GM18517 (cell line): ENCODE results near the gene CDCA3.
"Not testable (repeated sequence)": the region's sequence is repeated elsewhere in the genome, so short reads cannot be mapped to it uniquely, and the experiment has no call there.

Source experiments
- ATAC-seq: cut with Tn5 transposase; IDR thresholded peaks from one replicate; pipeline ENCODE4 v1.9.1; 2021; ENCODE audit warnings: mild to moderate bottlenecking, moderate library complexity; ENCODE audit not compliant: unreplicated experiment

Gene CDCA3

DNA sequence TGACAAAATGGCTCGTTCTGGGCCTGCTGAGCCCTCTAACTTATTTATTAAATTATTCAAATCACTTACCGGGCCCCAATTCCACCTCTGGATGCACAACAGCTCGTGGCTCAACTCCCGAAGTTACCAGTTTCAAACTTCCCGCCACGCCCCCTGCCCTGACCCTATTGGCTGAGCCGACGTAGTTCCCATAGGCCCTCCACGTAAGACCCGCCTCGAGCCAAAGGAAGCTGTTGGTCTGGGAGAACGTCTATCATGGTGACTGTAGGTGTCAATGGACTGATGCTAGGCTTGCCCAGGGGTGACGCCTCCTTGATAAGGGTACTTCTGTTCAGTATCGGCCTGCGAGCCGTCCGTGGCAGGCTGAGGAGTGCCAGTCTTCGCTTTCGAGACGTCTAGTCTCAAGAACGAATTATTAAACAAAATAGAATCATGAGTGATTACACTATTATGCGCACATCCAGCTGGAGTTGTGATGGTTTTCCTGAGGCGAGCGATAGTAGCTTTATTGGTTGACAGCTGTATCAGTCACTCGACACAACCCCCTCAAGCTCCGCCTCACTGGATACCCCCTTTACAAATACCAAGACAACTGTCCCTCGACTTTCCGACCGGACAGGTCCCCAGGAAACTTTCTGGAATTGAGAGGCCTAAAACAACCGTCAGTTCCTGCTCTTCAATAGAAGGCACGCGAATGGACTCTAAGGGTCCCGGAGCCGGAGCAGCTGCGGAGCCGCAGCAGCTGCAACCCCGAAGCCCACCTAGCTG is at the start of gene CDCA3:
Gene CDCA3 (minus strand): TSS at position 134 of the 768 bp plus-strand sequence. CDS start 334 bp downstream, outside the sequence.
- peak; percentile 62 for ATAC-seq

DNA sequence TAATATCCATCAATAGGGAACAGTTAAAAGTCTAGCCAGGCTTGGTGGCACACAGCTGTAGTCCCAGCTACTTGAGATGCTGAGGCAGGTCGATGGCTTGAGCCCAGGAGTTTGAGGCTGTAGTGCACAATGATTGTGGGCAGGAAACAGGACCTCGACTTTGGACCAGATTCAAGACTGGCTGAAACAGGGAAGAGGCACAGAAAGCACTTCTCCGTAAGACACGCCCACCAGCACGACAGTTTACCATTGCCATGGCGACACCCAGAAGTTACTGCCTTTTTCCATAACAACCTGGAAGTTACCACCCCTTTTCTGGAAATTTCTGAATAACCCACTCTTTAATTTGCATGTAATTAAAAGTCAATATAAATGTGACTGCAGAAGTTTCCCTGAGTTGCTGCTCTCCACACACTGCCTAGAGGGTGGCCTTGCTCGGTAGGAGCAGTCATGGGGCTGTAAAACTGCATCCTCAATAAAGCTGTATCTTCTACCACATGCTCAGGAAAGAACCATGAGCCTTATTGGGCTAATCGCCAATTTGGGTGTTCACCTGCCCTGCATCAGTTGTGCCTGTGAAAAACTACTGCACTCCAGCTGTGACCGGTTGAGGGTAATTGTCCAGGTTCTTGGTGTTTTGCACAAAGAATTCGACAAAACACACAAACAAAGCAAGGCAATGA is 48.9 kb upstream of the CDCA3 start:
- ATAC-seq: no peak

DNA sequence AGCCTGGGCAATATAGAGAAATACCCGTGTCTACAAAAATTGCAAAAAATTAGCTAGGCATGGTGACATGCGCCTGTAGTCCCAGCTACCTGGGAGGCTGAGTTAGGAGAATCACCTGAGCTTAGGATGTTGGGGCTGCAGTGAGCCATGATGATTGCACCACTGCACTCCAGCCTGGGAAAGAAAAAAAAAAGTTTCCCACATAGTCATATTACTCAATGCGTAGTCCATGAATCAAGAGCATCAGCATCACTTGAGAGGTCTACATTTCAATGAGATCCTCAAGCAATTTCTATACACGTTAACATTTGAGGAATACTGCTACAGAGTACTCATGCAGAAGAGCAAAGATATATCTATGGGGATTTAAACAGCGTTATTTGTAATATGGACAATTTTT is 48.3 kb upstream of the CDCA3 start:
- ATAC-seq: no peak

DNA sequence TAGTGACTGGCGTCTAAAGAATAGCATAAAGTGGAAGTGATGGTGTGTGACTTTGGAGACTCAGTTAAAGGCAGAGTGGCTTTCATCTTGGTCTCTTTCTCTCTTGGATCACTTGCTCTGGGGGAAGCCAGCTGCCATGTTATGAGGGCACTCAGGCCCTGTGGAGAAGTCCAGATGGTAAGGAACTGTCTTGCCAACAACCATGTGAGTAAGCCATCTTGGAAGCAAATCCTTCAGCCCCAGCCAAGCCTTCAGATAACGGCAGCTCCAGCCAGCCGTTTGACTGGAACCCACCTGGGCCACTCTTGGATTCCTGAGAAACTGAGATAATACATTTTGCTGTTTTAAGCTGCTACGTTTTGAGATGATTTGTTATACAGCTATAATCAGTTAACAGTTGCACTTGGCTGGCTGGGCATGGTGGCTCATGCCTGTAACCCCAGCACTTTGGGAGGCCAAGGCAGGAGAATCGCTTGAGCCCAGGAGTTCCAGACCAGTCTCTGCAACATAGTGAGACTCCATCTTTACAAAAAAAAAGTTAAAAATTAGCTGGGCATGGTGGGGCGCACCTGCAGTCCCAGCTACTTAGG is 45.9 kb upstream of the CDCA3 start:
- ATAC-seq: no peak

DNA sequence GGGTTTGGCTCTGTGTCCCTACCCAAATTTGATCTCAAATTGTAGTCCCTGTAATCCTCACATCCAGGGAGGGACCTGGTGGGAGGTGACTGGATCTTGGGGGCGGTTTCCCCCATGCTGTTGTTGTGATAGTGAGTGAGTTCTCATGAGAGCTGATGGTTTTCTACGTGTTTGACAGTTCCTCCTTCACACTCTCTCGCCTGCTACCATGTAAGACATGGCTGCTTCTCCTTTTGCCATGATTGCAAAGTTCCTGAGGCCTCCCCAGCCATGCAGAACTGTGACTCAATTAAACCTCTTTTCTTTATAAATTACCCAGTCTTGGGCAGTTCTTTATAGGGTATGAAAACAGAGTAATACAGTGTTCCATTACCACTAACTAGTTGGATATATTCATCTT is 43.2 kb upstream of the CDCA3 start:
- no peak for ATAC-seq

DNA sequence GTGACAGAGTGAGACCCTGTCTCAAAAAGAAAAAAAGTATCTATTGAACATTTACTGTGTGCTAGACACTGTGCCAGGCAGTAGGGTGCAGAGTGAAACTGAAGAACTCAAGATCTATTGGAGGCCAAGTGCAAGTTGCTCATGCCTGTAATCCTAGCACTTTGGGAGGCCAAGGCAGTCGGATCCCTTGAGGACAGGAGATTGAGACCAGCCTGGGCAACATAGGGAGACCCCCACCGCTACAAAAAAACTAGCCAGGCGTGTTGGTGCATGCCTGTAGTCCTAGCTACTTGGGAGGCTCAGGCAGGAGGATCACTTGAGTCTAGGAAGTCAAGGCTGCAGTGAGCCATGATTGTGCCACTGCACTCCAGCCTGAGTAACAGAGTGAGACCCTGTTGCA is 41.6 kb upstream of the CDCA3 start:
- not testable (repeated sequence) for ATAC-seq

DNA sequence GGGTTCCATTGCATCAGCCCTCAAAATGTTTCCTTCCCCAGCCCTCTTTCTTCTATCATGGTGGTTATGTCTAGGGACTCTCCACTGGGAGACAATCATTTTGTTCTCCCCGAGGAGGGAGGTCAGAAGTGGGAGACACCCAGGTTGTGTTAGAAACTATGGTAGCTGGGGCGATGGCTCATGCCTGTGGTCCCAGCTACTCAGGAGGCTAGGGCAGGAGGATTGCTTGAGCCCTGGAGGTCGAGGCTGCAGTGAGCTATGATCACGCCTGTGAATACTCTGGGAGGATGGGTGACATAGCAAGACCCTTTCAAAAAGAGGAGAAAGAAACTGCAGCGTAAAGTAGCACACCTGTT is 40.5 kb upstream of the CDCA3 start:
- ATAC-seq: no peak

DNA sequence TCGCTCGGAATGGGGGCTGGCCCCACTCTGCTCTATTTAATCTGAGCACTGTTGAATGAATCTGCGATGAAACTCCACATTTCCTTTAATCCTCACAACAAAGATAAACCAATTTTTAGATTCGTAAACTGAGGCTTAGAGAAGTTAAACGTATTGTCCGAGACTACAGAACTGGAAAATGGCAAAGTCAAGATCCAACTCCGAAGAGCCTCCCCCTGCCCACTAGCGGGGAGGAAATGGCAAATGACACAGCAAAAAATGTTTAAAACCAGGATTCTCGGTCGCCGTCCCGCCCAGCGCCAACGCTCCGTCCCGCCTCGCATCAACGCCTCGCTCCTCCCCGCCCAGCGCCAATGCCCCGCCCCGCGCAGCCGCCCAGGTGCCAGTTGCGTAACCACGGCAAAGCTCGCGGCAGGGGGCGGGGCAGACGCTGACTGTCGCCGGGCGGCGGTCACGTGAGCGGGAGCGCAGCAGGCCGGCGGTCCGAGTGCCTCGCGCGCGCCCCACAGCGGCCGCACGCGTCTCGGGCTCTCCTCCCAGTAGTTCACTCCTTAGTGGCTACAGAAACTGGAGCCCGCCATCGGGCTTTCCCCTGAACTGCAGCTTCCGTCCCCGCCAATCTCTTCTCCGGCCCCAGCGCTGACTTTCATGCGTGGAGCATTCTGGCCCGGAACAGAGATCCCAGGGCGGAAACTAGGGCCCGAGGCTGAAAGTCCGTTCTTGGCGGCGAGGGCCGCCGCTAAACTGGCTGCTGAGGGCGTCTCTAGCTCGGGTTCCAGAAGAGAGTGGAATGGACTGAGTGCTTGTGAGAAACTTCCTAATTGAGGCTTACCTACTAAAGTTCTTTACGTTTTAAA is 39.9 kb upstream of the CDCA3 start:
- peak; percentile 95 for ATAC-seq

DNA sequence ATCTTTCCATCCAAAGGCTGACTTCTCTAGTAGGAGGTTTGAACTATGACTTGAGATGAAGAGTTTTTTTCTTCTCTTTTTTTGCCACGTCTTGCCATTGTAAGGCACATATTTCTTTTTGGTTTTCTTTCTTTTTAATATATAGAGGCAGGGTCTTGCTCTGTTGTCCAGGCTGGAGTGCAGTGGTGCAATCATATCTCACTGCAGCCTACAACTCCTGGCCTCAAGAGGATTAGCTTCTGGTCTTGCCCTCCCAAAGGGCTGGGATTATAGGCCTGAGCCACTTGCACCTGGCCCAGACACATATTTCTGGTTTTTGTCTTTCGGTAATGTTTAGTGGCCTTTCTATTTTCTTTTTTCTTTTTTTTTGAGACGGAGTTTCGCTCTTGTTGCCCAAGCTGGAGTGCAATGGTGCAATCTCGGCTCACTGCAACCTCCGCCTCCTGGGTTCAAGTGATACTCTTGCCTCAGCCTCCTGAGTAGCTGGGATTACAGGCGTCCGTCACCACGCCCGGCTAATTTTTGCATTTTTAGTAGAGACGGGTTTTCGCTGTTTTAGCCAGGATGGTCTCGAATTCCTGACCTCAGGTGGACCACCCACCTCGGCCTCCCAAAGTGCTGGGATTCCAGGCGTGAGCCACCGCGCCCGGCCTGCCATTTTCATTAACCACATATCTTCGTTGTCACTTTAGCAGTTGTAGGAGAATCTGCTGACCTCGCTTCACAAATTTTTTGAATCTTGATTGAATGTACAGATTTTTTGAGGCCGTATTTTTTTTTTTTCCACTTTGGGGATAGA is 38.9 kb upstream of the CDCA3 start:
- ATAC-seq: not testable (repeated sequence)

DNA sequence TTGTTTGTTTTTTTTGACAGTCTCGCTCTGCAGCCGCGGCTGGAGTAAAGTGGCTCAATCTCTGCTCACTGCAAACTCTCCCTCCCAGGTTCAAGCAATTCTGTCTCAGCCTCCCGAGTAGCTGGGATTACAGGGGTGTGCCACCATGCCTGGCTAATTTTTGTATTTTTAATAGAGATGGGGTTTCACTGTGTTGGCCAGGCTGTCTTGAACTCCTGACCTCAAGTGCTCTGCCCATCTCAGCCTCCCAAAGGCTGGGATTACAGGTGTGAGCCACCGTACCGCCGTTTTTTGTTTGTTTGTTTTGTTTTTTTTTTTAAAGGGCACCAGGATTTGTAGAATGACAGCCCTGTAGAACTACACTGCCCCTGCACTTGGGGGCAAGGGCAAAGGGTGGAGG is 37.7 kb upstream of the CDCA3 start:
- not testable (repeated sequence) for ATAC-seq

DNA sequence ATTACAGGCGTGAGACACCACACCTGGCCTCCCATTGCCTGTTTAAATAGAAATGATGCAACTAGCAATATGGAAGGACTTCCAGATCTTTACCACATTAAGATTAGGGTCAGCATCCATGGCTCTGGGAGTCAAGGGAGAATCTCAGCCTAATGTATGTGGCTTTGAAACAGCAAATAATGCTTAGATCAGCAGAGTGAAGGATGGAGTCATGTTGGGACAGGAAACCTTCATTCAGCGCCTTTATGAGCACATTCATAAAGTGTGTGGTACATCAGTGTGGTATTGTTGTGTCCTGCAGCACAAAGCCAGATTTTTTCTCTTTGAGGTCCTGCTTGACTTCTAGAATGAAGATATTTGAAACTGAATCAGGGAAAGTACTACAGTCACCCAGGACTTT is 37.3 kb upstream of the CDCA3 start:
- no peak for ATAC-seq

DNA sequence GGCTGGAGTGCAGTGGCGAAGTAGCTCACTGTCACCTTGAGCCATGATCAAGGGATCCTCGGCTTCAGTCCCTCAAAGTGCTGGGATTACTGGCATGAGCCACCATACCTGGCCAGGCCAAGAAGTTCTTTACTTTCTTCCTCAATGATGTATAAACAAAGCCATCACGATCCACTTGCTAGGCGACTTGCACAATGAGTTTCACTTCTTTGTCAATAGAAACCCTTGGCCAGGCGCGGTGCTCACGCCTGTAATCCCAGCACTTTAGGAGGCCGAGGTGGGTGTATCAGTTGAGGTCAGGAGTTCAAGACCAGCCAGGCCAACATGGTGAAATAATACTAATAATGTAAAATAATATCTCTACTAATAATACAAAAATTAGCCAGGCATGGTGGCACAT is 36.4 kb upstream of the CDCA3 start:
- ATAC-seq: no peak

DNA sequence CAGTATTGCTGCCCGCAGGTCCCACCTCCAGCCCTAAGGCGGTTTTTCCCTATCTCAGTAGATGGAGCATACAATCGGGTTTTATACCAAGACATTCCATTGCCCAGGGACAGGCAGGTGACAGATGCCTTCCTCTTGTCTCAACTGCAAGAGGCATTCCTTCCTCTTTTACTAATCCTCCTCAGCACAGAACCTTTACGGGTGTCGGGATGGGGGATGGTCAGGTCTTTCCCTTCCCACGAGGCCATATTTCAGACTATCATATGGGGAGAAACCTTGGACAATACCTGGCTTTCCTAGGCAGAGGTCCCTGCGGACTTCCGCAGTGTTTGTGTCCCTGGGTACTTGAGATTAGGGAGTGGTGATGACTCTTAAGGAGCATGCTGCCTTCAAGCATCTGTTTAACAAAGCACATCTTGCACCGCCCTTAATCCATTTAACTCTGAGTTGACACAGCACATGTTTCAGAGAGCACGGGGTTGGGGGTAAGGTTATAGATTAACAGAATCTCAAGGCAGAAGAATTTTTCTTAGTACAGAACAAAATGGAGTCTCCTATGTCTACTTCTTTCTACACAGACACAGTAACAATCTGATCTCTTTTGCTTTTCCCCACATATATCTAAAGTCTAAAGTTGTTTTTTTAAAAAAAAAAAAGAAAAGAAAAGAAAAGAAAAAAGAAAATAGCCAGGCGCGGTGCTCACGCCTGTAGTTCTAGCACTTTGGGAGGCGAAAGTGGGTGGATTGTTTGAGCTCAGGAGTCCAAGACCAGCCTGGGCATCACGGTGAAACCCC is 35.3 kb upstream of the CDCA3 start:
- not testable (repeated sequence) for ATAC-seq

DNA sequence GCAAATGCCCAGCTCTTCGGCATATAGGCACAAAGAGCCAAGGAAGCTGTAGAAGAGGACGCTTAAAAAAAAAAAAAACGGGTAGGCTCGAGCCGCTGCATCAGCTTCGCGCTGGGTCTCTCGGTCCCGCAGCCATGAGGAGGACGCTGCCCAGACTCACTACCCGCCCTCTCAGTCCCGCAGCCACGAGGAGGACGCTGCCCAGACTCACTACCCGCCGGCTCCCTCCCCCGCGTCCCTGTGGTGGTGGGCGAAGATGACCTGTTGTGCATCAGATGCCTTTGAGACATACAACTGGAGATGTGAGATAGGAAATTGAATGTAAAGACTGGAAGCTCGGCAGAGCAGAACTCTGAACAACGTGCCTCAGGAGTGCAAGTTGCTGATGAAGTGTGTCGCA is 33.5 kb upstream of the CDCA3 start:
- ATAC-seq: no peak

DNA sequence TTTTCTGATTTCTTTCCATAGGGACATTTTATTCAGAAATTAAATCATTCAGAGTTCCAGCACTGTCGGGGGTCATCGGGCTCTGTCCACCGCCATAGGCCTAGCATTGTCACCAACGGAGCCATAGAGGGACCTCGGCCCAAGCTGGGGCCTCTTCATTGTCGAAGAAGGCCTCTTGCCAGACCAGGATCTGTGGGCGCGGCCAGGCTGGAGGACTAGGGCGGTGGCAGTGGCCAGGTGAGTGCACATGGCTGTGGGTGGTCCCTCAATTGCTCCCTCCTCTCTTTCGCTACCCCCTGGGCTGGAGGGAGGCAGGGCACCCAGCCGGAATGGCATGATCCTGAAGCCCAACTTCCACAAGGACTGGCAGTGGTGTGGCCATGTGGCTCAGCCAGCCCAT is 32.6 kb upstream of the CDCA3 start:
- no peak for ATAC-seq

DNA sequence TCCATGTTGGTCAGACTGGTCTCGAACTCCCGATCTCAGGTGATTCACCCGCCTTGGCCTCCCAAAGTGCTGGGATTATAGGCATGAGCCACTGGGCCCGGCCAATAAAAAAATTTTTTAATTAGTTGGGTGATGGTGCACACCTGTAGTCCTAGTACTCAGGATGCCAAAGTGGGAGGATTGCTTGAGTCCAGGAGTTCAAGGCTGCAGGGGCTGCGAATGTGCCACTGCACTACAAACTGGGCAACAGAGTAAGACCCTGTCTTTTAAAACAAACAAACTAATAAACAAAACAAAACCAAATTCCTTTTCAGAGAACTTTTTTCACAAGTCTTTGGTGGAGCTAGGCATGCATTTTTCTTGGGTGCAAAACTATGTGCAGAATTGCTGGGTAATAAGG is 32.2 kb upstream of the CDCA3 start:
- ATAC-seq: no peak

DNA sequence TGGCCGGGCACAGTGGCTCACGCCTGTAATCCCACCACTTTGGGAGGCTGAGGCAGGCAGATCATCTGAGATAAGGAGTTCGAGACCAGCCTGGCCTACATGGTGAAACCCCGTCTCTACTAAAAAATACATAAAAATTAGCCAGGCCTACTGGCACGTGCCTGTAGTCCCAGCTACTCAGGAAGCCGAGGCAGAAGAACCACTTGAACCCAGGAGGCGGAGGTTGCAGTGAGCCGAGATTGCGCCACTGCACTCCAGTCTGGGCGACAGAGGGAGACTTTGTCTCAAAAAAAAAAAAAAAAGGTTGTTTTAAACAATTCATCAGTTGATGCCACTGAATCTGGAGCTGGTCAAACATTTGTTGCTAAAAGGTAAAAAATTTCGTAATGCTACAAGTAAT is 28.7 kb upstream of the CDCA3 start:
- ATAC-seq: not testable (repeated sequence)

DNA sequence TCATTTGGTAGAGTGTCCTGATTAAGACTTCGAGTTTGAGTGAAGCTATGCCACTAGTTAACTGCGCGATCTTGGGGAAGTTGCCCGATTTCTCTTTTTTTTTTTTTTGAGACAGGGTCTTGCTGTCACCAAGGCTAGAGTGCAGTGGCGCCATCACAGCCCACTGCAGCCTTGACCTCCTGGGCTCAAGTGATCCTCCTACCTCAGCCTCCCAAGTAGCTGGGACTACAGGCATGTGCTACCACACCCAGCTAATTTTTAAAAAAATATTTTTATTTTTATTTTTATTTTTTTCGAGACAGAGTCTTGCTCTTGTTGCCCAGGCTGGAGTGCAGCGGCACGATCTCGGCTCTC is 22.9 kb upstream of the CDCA3 start:
- not testable (repeated sequence) for ATAC-seq

DNA sequence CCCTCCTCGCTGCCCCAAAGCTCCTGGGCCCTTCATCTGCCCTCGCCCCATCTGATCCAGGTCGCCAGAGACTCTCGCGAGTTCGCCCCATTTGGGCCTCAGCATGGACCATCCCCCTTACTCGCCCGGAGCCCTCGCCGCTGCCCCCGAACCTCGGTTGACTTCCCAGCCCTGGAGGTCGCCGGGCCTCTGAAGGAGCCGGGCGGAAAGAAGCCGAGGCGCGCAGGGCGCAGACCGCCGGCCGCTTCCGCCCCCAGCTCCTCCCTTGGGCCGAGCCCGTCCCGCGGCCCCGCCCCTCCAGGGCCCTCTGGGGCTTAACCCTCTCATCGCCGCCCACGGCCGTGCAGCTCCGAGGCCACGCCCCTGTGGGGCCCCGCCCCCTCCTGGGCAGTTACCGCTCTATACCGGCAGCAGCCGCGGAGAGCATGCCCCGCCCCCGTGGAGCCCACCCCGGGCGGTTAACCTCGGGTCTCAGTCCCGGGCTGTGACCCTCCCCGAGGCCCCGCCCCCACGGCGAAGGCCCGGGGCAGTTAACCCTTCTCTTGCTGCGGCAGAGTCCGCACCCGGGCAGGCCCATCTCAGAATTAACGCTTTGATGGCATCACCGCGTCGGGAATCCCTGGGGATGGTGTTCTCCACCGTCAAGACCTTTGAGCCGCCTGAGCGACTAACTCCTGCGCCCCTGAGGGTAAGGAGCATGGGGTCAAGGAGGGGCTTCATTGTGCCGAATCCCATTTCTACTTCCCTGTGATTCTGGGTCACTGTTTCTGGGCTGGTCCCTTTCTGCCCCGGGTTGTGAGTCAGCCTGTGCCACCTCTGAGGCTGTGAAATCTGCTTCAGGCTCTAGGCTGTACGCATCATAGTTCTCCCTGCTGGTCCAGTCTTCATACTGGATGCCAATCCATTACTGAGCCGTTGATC is 22.3 kb upstream of the CDCA3 start, which contains the start of gene SPSB2:
Gene SPSB2 (minus strand): TSS at position 210 of the 921 bp plus-strand sequence. CDS start 402 bp downstream, outside the sequence.
- ATAC-seq: peak; percentile 55
